WTC11 (cell line): ENCODE results near the gene FAM53B. TPM values are rescaled to one million over a fixed set of nuclear protein-coding genes. Genes with fewer than 3 reads are reported as not detected.
A peak's percentile ranks its signal among the peaks of the same experiment; 100 is the strongest.

ENCODE experiments used
- ATAC-seq: fragments of 200-7000 bp; cut with Tn5 transposase; 2 replicates; pipeline ENCODE4 v1.10.0; 2021; ENCODE audit warnings: mild to moderate bottlenecking, moderate library complexity
- CTCF ChIA-PET: fragments of 300-600 bp; sonication (Branson Sonifier 250); formaldehyde crosslinking; loops from one replicate; lab custom pipeline; 2021; ENCODE audit warnings: antibody characterized with exemption; lab: Charles Lee
- POLR2A ChIA-PET: fragments of 350-600 bp; sonication (Branson Sonifier 250); formaldehyde crosslinking; loops from one replicate; lab custom pipeline; 2021; ENCODE audit warnings: antibody characterized with exemption; lab: Charles Lee
- DNase-seq: peaks from one replicate; pipeline ENCODE4 v3.0.0; 2021; ENCODE audit warnings: low spot score
- H3K27ac Mint-ChIP-seq: 2 replicates; pipeline ENCODE4 v1.8.0; 2021; ENCODE audit warnings: mixed read lengths
- H3K27me3 Mint-ChIP-seq: 2 replicates; pipeline ENCODE4 v1.8.0; 2021; ENCODE audit warnings: low read depth, mild to moderate bottlenecking, moderate library complexity, mixed read lengths
- H3K36me3 Mint-ChIP-seq: 2 replicates; pipeline ENCODE4 v1.8.0; 2021; ENCODE audit warnings: mixed read lengths
- H3K4me1 Mint-ChIP-seq: 2 replicates; pipeline ENCODE4 v1.8.0; 2022; ENCODE audit warnings: mixed read lengths
- H3K4me3 Mint-ChIP-seq: 2 replicates; pipeline ENCODE4 v1.8.0; 2021; ENCODE audit warnings: mild to moderate bottlenecking, moderate library complexity, mixed read lengths
- H3K9me3 Mint-ChIP-seq: 2 replicates; pipeline ENCODE4 v1.8.0; 2021; ENCODE audit warnings: mixed read lengths
- ARID4B ChIP-seq: sonication (generic); formaldehyde crosslinking; IDR thresholded peaks from 2 replicates; pipeline ENCODE4 v1.8.0; 2023; ENCODE audit warnings: missing genetic modification reagents, mild to moderate bottlenecking, borderline replicate concordance
- ATF1 ChIP-seq: sonication (generic); formaldehyde crosslinking; IDR thresholded peaks from 2 replicates; pipeline ENCODE4 v1.8.1; 2023; ENCODE audit warnings: mild to moderate bottlenecking, moderate library complexity, missing genetic modification reagents
- CTCF ChIP-seq: fragments of 200-600 bp; IDR thresholded peaks from 2 replicates; pipeline ENCODE4 v1.8.0; 2022; ENCODE audit warnings: antibody characterized with exemption
- E2F4 ChIP-seq: sonication (generic); formaldehyde crosslinking; IDR thresholded peaks from 2 replicates; pipeline ENCODE4 v1.8.1; 2022; ENCODE audit warnings: low read depth, mild to moderate bottlenecking, moderate library complexity, missing genetic modification reagents, borderline replicate concordance
- E2F5 ChIP-seq: sonication (generic); formaldehyde crosslinking; IDR thresholded peaks from 2 replicates; pipeline ENCODE4 v1.8.1; 2022; ENCODE audit warnings: mild to moderate bottlenecking, moderate library complexity, missing genetic modification reagents
- ELF4 ChIP-seq: sonication (generic); formaldehyde crosslinking; IDR thresholded peaks from 2 replicates; pipeline ENCODE4 v1.8.1; 2022; ENCODE audit warnings: low read depth, mild to moderate bottlenecking, moderate library complexity, missing genetic modification reagents
- EMX1 ChIP-seq: fragments of 250-450 bp; sonication (Bioruptor Pico); IDR thresholded peaks from 2 replicates; pipeline ENCODE4 v1.8.0; 2021; ENCODE audit warnings: mild to moderate bottlenecking
- ERG ChIP-seq: fragments of 250-450 bp; sonication (Bioruptor Pico); IDR thresholded peaks from 2 replicates; pipeline ENCODE4 v1.8.0; 2021; ENCODE audit warnings: mild to moderate bottlenecking
- ESRRA ChIP-seq: sonication (generic); formaldehyde crosslinking; IDR thresholded peaks from 2 replicates; pipeline ENCODE4 v1.8.1; 2022; ENCODE audit warnings: mild to moderate bottlenecking, missing genetic modification reagents, borderline replicate concordance
- GTF2I ChIP-seq: fragments of 250-450 bp; sonication (Bioruptor Pico); conservative IDR thresholded peaks from 2 replicates; pipeline ENCODE4 v1.4.0; 2021; ENCODE audit warnings: mild to moderate bottlenecking
- NFATC4 ChIP-seq: fragments of 250-450 bp; sonication (Bioruptor Pico); IDR thresholded peaks from 2 replicates; pipeline ENCODE4 v1.9.0; 2021; ENCODE audit warnings: mild to moderate bottlenecking
- NR1H2 ChIP-seq: sonication (generic); formaldehyde crosslinking; IDR thresholded peaks from 2 replicates; pipeline ENCODE4 v1.9.0; 2021; ENCODE audit warnings: mild to moderate bottlenecking, moderate library complexity, missing genetic modification reagents
- PRRX2 ChIP-seq: fragments of 250-450 bp; sonication (Bioruptor Pico); IDR thresholded peaks from 2 replicates; pipeline ENCODE4 v1.8.0; 2021; ENCODE audit warnings: mild to moderate bottlenecking
- SMAD4 ChIP-seq: sonication (generic); formaldehyde crosslinking; IDR thresholded peaks from 2 replicates; pipeline ENCODE4 v1.8.0; 2022; ENCODE audit warnings: mild to moderate bottlenecking, missing genetic modification reagents
- STAT6 ChIP-seq: sonication (generic); formaldehyde crosslinking; conservative IDR thresholded peaks from 2 replicates; pipeline ENCODE4 v1.8.1; 2023; ENCODE audit warnings: mild to moderate bottlenecking, low read depth, missing genetic modification reagents, moderate library complexity
- ZNF512 ChIP-seq: sonication (generic); formaldehyde crosslinking; IDR thresholded peaks from 2 replicates; pipeline ENCODE4 v1.8.1; 2022; ENCODE audit warnings: missing genetic modification reagents, borderline replicate concordance
- total RNA-seq: library from RNA; stranded (reverse); gene quantifications from 3 replicates; pipeline ENCODE4 v1.2.3, GENCODE V29; 2021

Gene FAM53B
- total RNA-seq, 1 experiment from 2014 or later: 21.3 TPM

GRCh38 chr10:124715439-124715838 is 28.7 kb downstream of the FAM53B start:
- POLR2A ChIA-PET: no interaction called here
- no peak for TF ChIP-seq NR1H2
- TF ChIP-seq ESRRA (CRISPR knock-in tag): no peak
- no peak for TF ChIP-seq STAT6 (CRISPR knock-in tag)
- no peak for TF ChIP-seq E2F4 (CRISPR knock-in tag)
- no peak for TF ChIP-seq ERG (CRISPR knock-in tag)
- no peak for TF ChIP-seq NFATC4
- no peaks in the 10 kb centered on the region for H3K9me3 Mint-ChIP-seq
- peaks cover 26% of the 10 kb centered on the region for H3K4me1 Mint-ChIP-seq
- CTCF ChIA-PET: interaction anchor here (1.1 kb wide), 1 partner anchor 26 kb away, joined by 6 read pairs; no protein-coding TSS in a partner anchor
- H3K4me3 Mint-ChIP-seq: no peak overlapping the region
- no peaks in the 10 kb centered on the region for H3K27me3 Mint-ChIP-seq
- ATAC-seq (no peak), DNase-seq (no peak)
- H3K36me3 Mint-ChIP-seq: no peaks in the 10 kb centered on the region
- no peak overlapping the region for H3K27ac Mint-ChIP-seq

GRCh38 chr10:124713679-124714255 is 30.4 kb downstream of the FAM53B start:
- Mint-ChIP-seq H3K27ac (peak overlapping the region; percentile 28; the same call in 1 of the 2 replicates), H3K9me3 (no peaks in the 10 kb centered on the region), H3K27me3 (no peaks in the 10 kb centered on the region), H3K4me3 (no peak overlapping the region), H3K4me1 (peaks cover 28% of the 10 kb centered on the region), H3K36me3 (no peaks in the 10 kb centered on the region)
- CTCF ChIA-PET: interaction anchor here (0.7 to 1.5 kb wide), 5 partner anchors 12 to 42 kb away, joined by 3 to 9 read pairs (median 4); no protein-coding TSS in a partner anchor
- POLR2A ChIA-PET: no interaction called here
- ATAC-seq: no peak
- no peak for DNase-seq
- TF ChIP-seq ZNF512 (no peak), SMAD4 (CRISPR knock-in tag) (no peak), EMX1 (no peak), ATF1 (CRISPR knock-in tag) (no peak), ESRRA (CRISPR knock-in tag) (no peak), CTCF (no peak)

GRCh38 chr10:124712704-124713407 is 31.3 kb downstream of the FAM53B start:
- DNase-seq (no peak), ATAC-seq (no peak)
- Mint-ChIP-seq H3K27me3 (no peaks in the 10 kb centered on the region), H3K36me3 (no peaks in the 10 kb centered on the region), H3K9me3 (no peaks in the 10 kb centered on the region), H3K27ac (peak overlapping the region; percentile 14; the same call in 1 of the 2 replicates), H3K4me1 (peaks cover 31% of the 10 kb centered on the region), H3K4me3 (no peak overlapping the region)
- ChIA-PET POLR2A (no interaction called here), CTCF (interaction anchor here (1.1 to 1.5 kb wide), 4 partner anchors 13 to 42 kb away, joined by 3 to 9 read pairs (median 4); no protein-coding TSS in a partner anchor)
- TF ChIP-seq E2F5 (CRISPR knock-in tag): no peak
- TF ChIP-seq ARID4B (CRISPR knock-in tag): no peak
- no peak for TF ChIP-seq GTF2I (CRISPR knock-in tag)
- TF ChIP-seq ELF4 (CRISPR knock-in tag): no peak
- no peak for TF ChIP-seq PRRX2
